A549 (cell line): Measurements from ENCODE around the gene PLEKHA7. TPM values are rescaled to one million over a fixed set of nuclear protein-coding genes. Genes with fewer than 3 reads are reported as not detected.

Experiments
- ATAC-seq, 2 experiments: fragments of 200-7000 bp in 1 of 2; fragments of >200 bp in 1 of 2; cut with Nextera tagmentation in 1 of 2; cut with Tn5 transposase in 1 of 2; 3 replicates each; pipeline versions ENCODE4 v1.8.0 to v1.9.1; 2018 to 2020; ENCODE audit warnings: mild to moderate bottlenecking in 1 of 2, moderate library complexity in 1 of 2
- CTCF ChIA-PET: fragments of 300-600 bp; sonication (Branson Sonifier 250); formaldehyde crosslinking; extraction: SDS; loops from one replicate; lab custom pipeline; 2021; ENCODE audit warnings: antibody characterized with exemption, inconsistent platforms; lab: Yijun Ruan, JAX
- POLR2A ChIA-PET: fragments of 350-600 bp; formaldehyde crosslinking; extraction: SDS; loops from one replicate; lab custom pipeline; 2021; ENCODE audit warnings: antibody characterized with exemption, inconsistent platforms; lab: Yijun Ruan, JAX
- DNase-seq, 2 experiments: peaks; one replicate each; pipeline versions ENCODE4 v3.0.0 to v3.0.0-alpha.2; 2011 to 2016; ENCODE audit warnings: low read depth in 1 of 2, low spot score in 1 of 2
- FAIRE-seq: peaks from 2 replicates; lab custom pipeline; 2011; peaks lifted over from hg19 to GRCh38; lab: Jason Lieb, UNC
- H3K27ac ChIP-seq, 2 experiments: fragments of >200 bp; sonication (Bioruptor Twin); formaldehyde crosslinking; 3 replicates each; pipeline ENCODE4 v1.5.1; 2016 to 2017
- H3K4me1 ChIP-seq: fragments of >200 bp; sonication (Bioruptor Twin); formaldehyde crosslinking; 3 replicates; pipeline ENCODE4 v1.6.1; 2016
- H3K4me2 ChIP-seq: fragments of >200 bp; sonication (Bioruptor Twin); formaldehyde crosslinking; 3 replicates; pipeline ENCODE4 v1.6.1; 2016
- H3K4me3 ChIP-seq: fragments of >200 bp; sonication (Bioruptor Twin); formaldehyde crosslinking; 3 replicates; pipeline ENCODE4 v1.5.1; 2016
- H3K9me3 ChIP-seq: fragments of >200 bp; sonication (Bioruptor Twin); formaldehyde crosslinking; 3 replicates; pipeline ENCODE4 v1.6.1; 2016
- CBX2 ChIP-seq: fragments of 200-600 bp; sonication (generic); IDR thresholded peaks from 2 replicates; pipeline ENCODE4 v1.6.1; 2016; ENCODE audit warnings: low read depth, mild to moderate bottlenecking, borderline replicate concordance
- CBX8 ChIP-seq: fragments of 200-600 bp; sonication (generic); IDR thresholded peaks from 2 replicates; pipeline ENCODE4 v1.6.1; 2016
- CHD2 ChIP-seq: fragments of 150-350 bp; IDR thresholded peaks from 2 replicates; pipeline ENCODE4 v1.6.1; 2014; ENCODE audit warnings: low read length; ENCODE audit not compliant: partially characterized antibody
- EHMT2 ChIP-seq: fragments of 200-600 bp; sonication (generic); IDR thresholded peaks from 2 replicates; pipeline ENCODE4 v1.6.1; 2016; ENCODE audit warnings: antibody characterized with exemption, low read depth, mild to moderate bottlenecking, moderate library complexity
- FOSL2 ChIP-seq, 2 experiments: fragments of 450-650 bp in 1 of 2; fragments of >200 bp in 1 of 2; sonication (Bioruptor Twin) in 1 of 2; formaldehyde crosslinking; IDR thresholded peaks; 2 replicates each; pipeline versions ENCODE4 v1.5.0 to v1.6.1; 2016 to 2020; ENCODE audit warnings: mild to moderate bottlenecking in 1 of 2, moderate library complexity in 1 of 2
- HEYL ChIP-seq: fragments of 250-450 bp; sonication (Bioruptor Pico); IDR thresholded peaks from 2 replicates; pipeline ENCODE4 v1.8.0; 2021; ENCODE audit warnings: mild to moderate bottlenecking, moderate library complexity
- HOXB5 ChIP-seq: fragments of 250-450 bp; sonication (Bioruptor Pico); IDR thresholded peaks from 2 replicates; pipeline ENCODE4 v1.5.0; 2020; ENCODE audit warnings: mild to moderate bottlenecking, moderate library complexity
- JUNB ChIP-seq: fragments of >200 bp; sonication (Bioruptor Twin); formaldehyde crosslinking; IDR thresholded peaks from 2 replicates; pipeline ENCODE4 v1.6.1; 2016
- KDM1A ChIP-seq: fragments of 200-600 bp; sonication (generic); IDR thresholded peaks from 2 replicates; pipeline ENCODE4 v1.6.1; 2016; ENCODE audit warnings: low read depth, mild to moderate bottlenecking
- MAZ ChIP-seq: fragments of 150-350 bp; IDR thresholded peaks from 2 replicates; pipeline ENCODE4 v1.6.1; 2014; ENCODE audit warnings: antibody characterized with exemption, low read depth, low read length, borderline replicate concordance
- NPAS2 ChIP-seq: fragments of 250-450 bp; sonication (Bioruptor Pico); IDR thresholded peaks from 2 replicates; pipeline ENCODE4 v1.8.0; 2022; ENCODE audit warnings: mild to moderate bottlenecking, moderate library complexity, borderline replicate concordance
- PHF8 ChIP-seq: fragments of 200-600 bp; sonication (generic); IDR thresholded peaks from 2 replicates; pipeline ENCODE4 v1.6.1; 2016; ENCODE audit warnings: low read depth, mild to moderate bottlenecking, antibody characterized with exemption, moderate library complexity, borderline replicate concordance
- RNF2 ChIP-seq: fragments of 200-600 bp; sonication (generic); IDR thresholded peaks from 2 replicates; pipeline ENCODE4 v1.6.1; 2016; ENCODE audit warnings: low read depth, mild to moderate bottlenecking, antibody characterized with exemption, moderate library complexity, borderline replicate concordance
- SREBF2 ChIP-seq: fragments of 450-650 bp; IDR thresholded peaks from 2 replicates; pipeline ENCODE4 v1.6.1; 2014; ENCODE audit warnings: mild to moderate bottlenecking, moderate library complexity
- ZFP36 ChIP-seq: fragments of 450-650 bp; IDR thresholded peaks from 2 replicates; pipeline ENCODE4 v1.6.1; 2014; ENCODE audit warnings: borderline replicate concordance; ENCODE audit not compliant: partially characterized antibody
- ZNF302 ChIP-seq: fragments of 250-450 bp; sonication (Bioruptor Pico); IDR thresholded peaks from 2 replicates; pipeline ENCODE4 v1.9.0; 2021; ENCODE audit warnings: inconsistent platforms, mild to moderate bottlenecking, moderate library complexity
- ZSCAN20 ChIP-seq: fragments of 250-450 bp; sonication (Bioruptor Pico); IDR thresholded peaks from 2 replicates; pipeline ENCODE4 v1.8.0; 2022; ENCODE audit warnings: mild to moderate bottlenecking, moderate library complexity
- WGBS: methylation state at CpG from one replicate; pipeline ENCODE4 v1.1.6; 2017; ENCODE audit errors: missing lambda C conversion rate; 5-methylcytosine and 5-hydroxymethylcytosine counted together
- polyA plus RNA-seq, 4 experiments: library from polyadenylated mRNA; depleted of rRNA in 3 of 4; stranded (reverse); fragments of >200 nt; fragmentation: RNase III in 1 of 4; extraction: RNeasy Plus Mini Kit Qiagen cat#74134 plus additional on column Dnase treatment in 1 of 4; gene quantifications; 2 replicates in 3 of 4; 3 replicates in 1 of 4; pipeline ENCODE4 v1.2.3, GENCODE V29; 2011 to 2017
- TF ChIP-seq, protein P1 (sequence below): fragments of 450-650 bp; IDR thresholded peaks from 2 replicates; pipeline ENCODE4 v1.6.1; 2014; ENCODE audit warnings: antibody characterized with exemption
- TF ChIP-seq, protein P2 (sequence below): IDR thresholded peaks from 2 replicates; pipeline ENCODE4 v1.6.1; 2012
- TF ChIP-seq, protein P3 (sequence below): IDR thresholded peaks from 2 replicates; pipeline ENCODE4 v1.6.1; 2012; ENCODE audit warnings: low read depth, borderline replicate concordance
- TF ChIP-seq, protein P4 (sequence below): fragments of >200 bp; sonication (Bioruptor Twin); formaldehyde crosslinking; IDR thresholded peaks from 3 replicates; pipeline ENCODE4 v1.6.1; 2016

Gene PLEKHA7
- polyA plus RNA-seq, 2 of the 4 experiments (the other 2 are of a cell fraction): 8.7 to 13.8 TPM

DNA sequence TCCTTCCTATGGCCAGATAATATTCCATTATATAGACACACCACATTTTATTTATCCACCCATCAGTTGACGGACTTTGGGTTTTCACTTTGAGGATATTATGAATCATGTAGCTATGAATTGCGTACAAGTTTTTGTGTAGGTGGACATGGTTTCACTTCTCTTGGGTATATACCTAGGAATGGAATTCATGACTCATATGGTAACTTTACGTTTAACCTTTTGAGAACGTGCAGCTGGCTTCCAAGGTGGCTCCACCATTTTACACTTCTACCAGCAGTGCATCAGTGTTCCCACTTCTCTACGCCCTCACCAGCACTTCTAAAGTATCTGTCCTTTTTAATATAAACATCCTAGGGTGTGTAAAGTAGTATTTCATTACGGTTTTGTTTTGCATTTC is 112.0 kb downstream of the PLEKHA7 start:
- DNase-seq (no peak), FAIRE-seq (peak; percentile 36), ATAC-seq (no peak)
- POLR2A ChIA-PET: interaction anchor here (0.6 to 0.7 kb wide), 2 partner anchors 13 to 82 kb away, joined by 4 to 6 read pairs; no protein-coding TSS in a partner anchor
- 72% methylated on average over 6 of the region's 6 CpGs for WGBS
- no peak overlapping the region for H3K4me2 ChIP-seq
- TF ChIP-seq ZFP36 (no peak), FOSL2 (IDR thresholded peaks at IDR 0.05) (no peak), FOSL2 (CRISPR knock-in tag; IDR thresholded peaks at IDR 0.05) (peak; percentile 30; the same call in 1 of the 2 replicates)
- H3K4me1 ChIP-seq: peaks cover 10% of the 10 kb centered on the region
- CTCF ChIA-PET: interaction anchor here (0.6 to 1.8 kb wide), 6 partner anchors 21 to 487 kb away, joined by 3 to 5 read pairs (median 4); no protein-coding TSS in a partner anchor
- H3K9me3 ChIP-seq: no peaks in the 10 kb centered on the region
- H3K27ac ChIP-seq: no peak overlapping the region
- no peak overlapping the region for H3K4me3 ChIP-seq

DNA sequence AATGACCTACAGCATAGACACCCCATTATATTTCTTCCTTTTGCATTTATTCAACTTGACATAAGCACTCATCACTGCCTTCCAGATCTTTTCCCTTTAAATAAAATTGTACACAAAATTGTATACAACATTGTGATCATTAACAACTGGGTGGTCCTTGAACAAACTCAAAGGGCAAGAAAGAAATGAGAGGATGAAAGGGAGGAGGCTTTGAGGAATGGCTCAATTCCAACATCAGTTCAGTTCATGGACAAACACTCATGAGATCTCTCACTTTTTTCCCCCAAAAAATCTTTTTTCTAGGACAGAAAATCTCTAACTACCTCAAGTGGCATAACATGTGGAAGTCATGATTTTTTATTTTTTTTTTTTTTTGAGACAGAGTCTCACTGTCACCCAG is 113.7 kb downstream of the PLEKHA7 start:
- TF ChIP-seq FOSL2 (IDR thresholded peaks at IDR 0.05): no peak
- TF ChIP-seq FOSL2 (CRISPR knock-in tag; IDR thresholded peaks at IDR 0.05): no peak
- no peak for TF ChIP-seq JUNB
- TF ChIP-seq KDM1A: no peak
- TF ChIP-seq CBX2: no peak
- TF ChIP-seq ZNF302 (CRISPR knock-in tag): no peak
- TF ChIP-seq, protein P1, sequence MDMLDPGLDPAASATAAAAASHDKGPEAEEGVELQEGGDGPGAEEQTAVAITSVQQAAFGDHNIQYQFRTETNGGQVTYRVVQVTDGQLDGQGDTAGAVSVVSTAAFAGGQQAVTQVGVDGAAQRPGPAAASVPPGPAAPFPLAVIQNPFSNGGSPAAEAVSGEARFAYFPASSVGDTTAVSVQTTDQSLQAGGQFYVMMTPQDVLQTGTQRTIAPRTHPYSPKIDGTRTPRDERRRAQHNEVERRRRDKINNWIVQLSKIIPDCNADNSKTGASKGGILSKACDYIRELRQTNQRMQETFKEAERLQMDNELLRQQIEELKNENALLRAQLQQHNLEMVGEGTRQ: no peak
- no peak for TF ChIP-seq ZSCAN20 (CRISPR knock-in tag)
- TF ChIP-seq, protein P2, sequence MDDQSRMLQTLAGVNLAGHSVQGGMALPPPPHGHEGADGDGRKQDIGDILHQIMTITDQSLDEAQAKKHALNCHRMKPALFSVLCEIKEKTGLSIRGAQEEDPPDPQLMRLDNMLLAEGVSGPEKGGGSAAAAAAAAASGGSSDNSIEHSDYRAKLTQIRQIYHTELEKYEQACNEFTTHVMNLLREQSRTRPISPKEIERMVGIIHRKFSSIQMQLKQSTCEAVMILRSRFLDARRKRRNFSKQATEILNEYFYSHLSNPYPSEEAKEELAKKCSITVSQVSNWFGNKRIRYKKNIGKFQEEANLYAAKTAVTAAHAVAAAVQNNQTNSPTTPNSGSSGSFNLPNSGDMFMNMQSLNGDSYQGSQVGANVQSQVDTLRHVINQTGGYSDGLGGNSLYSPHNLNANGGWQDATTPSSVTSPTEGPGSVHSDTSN: no peak
- TF ChIP-seq, protein P3, sequence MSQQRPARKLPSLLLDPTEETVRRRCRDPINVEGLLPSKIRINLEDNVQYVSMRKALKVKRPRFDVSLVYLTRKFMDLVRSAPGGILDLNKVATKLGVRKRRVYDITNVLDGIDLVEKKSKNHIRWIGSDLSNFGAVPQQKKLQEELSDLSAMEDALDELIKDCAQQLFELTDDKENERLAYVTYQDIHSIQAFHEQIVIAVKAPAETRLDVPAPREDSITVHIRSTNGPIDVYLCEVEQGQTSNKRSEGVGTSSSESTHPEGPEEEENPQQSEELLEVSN: no peak
- TF ChIP-seq EHMT2: no peak
- TF ChIP-seq HOXB5: no peak
- no peak for TF ChIP-seq HEYL (CRISPR knock-in tag)
- TF ChIP-seq CBX8: no peak
- TF ChIP-seq PHF8: no peak
- no peak for TF ChIP-seq CHD2
- no peak for TF ChIP-seq MAZ
- TF ChIP-seq NPAS2 (CRISPR knock-in tag): no peak
- no peak for TF ChIP-seq RNF2
- no peak for TF ChIP-seq SREBF2
- TF ChIP-seq, protein P4, sequence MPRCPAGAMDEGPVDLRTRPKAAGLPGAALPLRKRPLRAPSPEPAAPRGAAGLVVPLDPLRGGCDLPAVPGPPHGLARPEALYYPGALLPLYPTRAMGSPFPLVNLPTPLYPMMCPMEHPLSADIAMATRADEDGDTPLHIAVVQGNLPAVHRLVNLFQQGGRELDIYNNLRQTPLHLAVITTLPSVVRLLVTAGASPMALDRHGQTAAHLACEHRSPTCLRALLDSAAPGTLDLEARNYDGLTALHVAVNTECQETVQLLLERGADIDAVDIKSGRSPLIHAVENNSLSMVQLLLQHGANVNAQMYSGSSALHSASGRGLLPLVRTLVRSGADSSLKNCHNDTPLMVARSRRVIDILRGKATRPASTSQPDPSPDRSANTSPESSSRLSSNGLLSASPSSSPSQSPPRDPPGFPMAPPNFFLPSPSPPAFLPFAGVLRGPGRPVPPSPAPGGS: no peak
- POLR2A ChIA-PET: no interaction called here
- Histone ChIP-seq H3K9me3 (no peaks in the 10 kb centered on the region), H3K4me3 (no peak overlapping the region), H3K4me1 (peaks cover 10% of the 10 kb centered on the region), H3K4me2 (no peak overlapping the region), H3K27ac (no peak overlapping the region)
- CTCF ChIA-PET: interaction anchor here (1.6 kb wide), 1 partner anchor 14 kb away, joined by 3 read pairs; no protein-coding TSS in a partner anchor
- DNase-seq (no peak), ATAC-seq (no peak), FAIRE-seq (no peak)
